Glutamatergic neuron (in vitro differentiated cells): ENCODE data around the gene PAK4. TPM values are rescaled to one million over a fixed set of nuclear protein-coding genes. Genes with fewer than 3 reads are reported as not detected.

Source experiments
- DNase-seq: peaks from one replicate; pipeline ENCODE4 v3.0.0; 2022
- H3K27ac Mint-ChIP-seq: one replicate; pipeline ENCODE4 v1.8.0; 2020; ENCODE audit warnings: mild to moderate bottlenecking, mixed read lengths, inconsistent platforms; ENCODE audit not compliant: unreplicated experiment
- H3K27me3 Mint-ChIP-seq: one replicate; pipeline ENCODE4 v1.8.0; 2020; ENCODE audit warnings: mild to moderate bottlenecking, moderate library complexity, mixed read lengths, inconsistent platforms; ENCODE audit not compliant: unreplicated experiment
- H3K36me3 Mint-ChIP-seq: one replicate; pipeline ENCODE4 v1.8.0; 2020; ENCODE audit warnings: mild to moderate bottlenecking, mixed read lengths, inconsistent platforms; ENCODE audit not compliant: unreplicated experiment
- H3K4me1 Mint-ChIP-seq: one replicate; pipeline ENCODE4 v1.8.0; 2020; ENCODE audit warnings: mild to moderate bottlenecking, low read depth, mixed read lengths, inconsistent platforms; ENCODE audit not compliant: unreplicated experiment
- H3K4me3 Mint-ChIP-seq: one replicate; pipeline ENCODE4 v1.8.0; 2020; ENCODE audit warnings: mild to moderate bottlenecking, mixed read lengths, inconsistent platforms; ENCODE audit not compliant: unreplicated experiment
- H3K9me3 Mint-ChIP-seq: one replicate; pipeline ENCODE4 v1.8.0; 2020; ENCODE audit warnings: mild to moderate bottlenecking, moderate library complexity, mixed read lengths, inconsistent platforms; ENCODE audit not compliant: unreplicated experiment
- CTCF ChIP-seq: fragments of 200-600 bp; sonication (generic); IDR thresholded peaks from one replicate; pipeline ENCODE4 v1.5.0; 2021; ENCODE audit not compliant: partially characterized antibody, unreplicated experiment
- total RNA-seq: library from RNA; stranded (reverse); fragmentation: NEBNext Ultra II Directional; extraction: Animal tissue kit (Norgen Biotek cat#: 25700); gene quantifications from one replicate; pipeline ENCODE4 v1.2.1, GENCODE V29; 2021; ENCODE audit not compliant: unreplicated experiment

PAK4 gene
- total RNA-seq, 1 donor from 2014 or later, result 52.5 TPM

- no peaks in the 10 kb centered on the region for H3K9me3 Mint-ChIP-seq
- H3K36me3 Mint-ChIP-seq, result no peaks in the 10 kb centered on the region
- no peak overlapping the region for H3K4me3 Mint-ChIP-seq
These were observed 22.4 kb upstream of the PAK4 start for GRCh38 chr19:39103151-39103550.

DNA sequence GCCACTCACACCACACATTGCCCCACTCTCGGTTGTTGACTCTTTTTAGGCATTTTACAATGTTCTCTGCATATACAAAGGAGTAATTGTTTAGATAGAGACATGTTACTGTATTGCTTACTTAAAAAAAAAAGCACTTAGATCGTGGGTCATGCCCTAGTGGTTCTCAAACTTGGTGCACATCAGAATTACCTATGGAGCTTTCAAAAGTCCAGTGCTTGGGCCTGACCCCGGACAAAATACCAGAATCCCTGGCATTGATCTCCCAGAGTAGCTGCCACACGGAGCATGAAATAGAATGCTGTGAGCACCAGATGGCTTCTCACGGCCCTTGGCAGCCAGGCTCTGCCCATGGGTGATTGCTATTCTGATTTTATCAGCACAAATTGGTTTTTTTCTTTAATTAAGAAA, 21.4 kb upstream of the PAK4 start:
- no peak for TF ChIP-seq CTCF
- Mint-ChIP-seq H3K9me3 (no peaks in the 10 kb centered on the region), H3K27ac (no peak overlapping the region)

More at GRCh38 chr19:39103151-39103550, 22.4 kb upstream of the PAK4 start:
- no peak overlapping the region for H3K27ac Mint-ChIP-seq
- H3K4me1 Mint-ChIP-seq, result no peaks in the 10 kb centered on the region
- no peak for TF ChIP-seq CTCF
- no peak for DNase-seq
- H3K27me3 Mint-ChIP-seq, result peaks cover 4% of the 10 kb centered on the region

GRCh38 chr19:39106194-39106593, 19.4 kb upstream of the PAK4 start:
- no peaks in the 10 kb centered on the region for H3K36me3 Mint-ChIP-seq
- no peak overlapping the region for H3K27ac Mint-ChIP-seq

More for the DNA sequence above, 21.4 kb upstream of the PAK4 start:
- Mint-ChIP-seq H3K36me3 (no peaks in the 10 kb centered on the region), H3K4me1 (no peaks in the 10 kb centered on the region), H3K4me3 (no peak overlapping the region), H3K27me3 (peaks cover 4% of the 10 kb centered on the region)
- no peak for DNase-seq

DNA sequence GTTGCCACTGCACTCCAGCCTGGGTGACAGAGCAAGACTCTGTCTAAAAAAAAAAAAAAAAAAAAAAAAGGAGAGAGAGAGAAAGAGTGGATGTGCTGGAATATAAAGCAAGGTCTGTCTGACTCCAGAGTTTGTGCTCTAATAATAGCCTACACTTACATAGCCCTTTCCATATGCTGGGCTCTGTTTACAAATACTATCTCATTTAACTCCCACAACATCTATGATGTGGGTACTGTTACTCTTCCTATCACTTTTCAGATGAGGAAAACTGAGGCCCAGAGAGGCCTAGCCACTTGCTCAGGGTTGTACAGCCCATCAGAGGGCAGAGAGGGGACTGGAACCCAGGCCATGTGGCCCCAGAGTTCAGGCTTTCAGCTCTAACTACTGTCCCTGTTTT, 15.9 kb upstream of the PAK4 start:
- Mint-ChIP-seq H3K9me3 (no peaks in the 10 kb centered on the region), H3K4me3 (no peak overlapping the region), H3K27ac (no peak overlapping the region), H3K27me3 (no peaks in the 10 kb centered on the region), H3K4me1 (peaks cover 2% of the 10 kb centered on the region), H3K36me3 (no peaks in the 10 kb centered on the region)
- no peak for DNase-seq
- no peak for TF ChIP-seq CTCF

More at GRCh38 chr19:39106194-39106593, 19.4 kb upstream of the PAK4 start:
- no peak for TF ChIP-seq CTCF
- Mint-ChIP-seq H3K27me3 (peaks cover under 1% of the 10 kb centered on the region), H3K4me1 (peaks cover 2% of the 10 kb centered on the region), H3K9me3 (no peaks in the 10 kb centered on the region), H3K4me3 (no peak overlapping the region)
- no peak for DNase-seq

DNA sequence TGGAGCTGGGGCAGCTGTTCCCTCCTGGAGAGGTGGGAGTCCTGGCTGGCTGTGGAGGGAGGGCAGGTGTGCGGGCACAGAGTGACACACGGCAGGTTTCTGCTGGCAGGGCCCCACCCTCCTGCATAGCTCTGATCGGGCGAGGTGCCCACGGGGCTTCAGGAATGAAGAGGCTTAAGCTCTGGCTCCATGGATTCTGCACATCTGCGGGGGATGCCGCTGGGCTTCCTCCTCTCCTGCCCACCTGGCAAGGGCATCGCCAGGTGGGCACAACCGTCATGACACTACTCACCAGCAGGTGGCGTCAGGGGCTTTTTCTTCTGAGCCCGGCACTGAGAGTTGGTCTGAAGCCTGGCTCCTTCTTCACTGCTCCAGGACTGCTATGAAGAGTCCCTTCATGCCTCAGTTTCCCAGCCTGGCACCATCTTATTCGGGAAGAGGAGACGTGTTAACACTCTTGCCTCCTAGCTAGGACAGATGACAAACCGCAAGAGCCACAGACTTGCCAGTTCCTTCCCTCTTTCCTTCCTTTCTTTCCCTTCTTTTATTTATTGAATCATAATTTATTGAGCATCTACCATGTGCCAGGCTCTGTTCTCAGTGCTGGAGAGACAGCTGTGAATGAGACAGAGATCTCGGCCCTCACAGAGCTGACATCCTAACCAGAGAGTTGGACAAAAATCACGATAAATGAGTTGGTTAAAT, 15.2 kb upstream of the PAK4 start:
- Mint-ChIP-seq H3K27me3 (no peaks in the 10 kb centered on the region), H3K4me3 (peak overlapping the region; percentile 21), H3K27ac (peak overlapping the region; percentile 44), H3K4me1 (peaks cover 2% of the 10 kb centered on the region), H3K36me3 (no peaks in the 10 kb centered on the region), H3K9me3 (no peaks in the 10 kb centered on the region)
- TF ChIP-seq CTCF, result peak; percentile 93
- peak; percentile 68 for DNase-seq
